Activated T-cell treated with anti-CD3 and anti-CD28 coated beads, Interleukin-2, amount 50 U/mL, for 48 hours (primary cell): Measurements from ENCODE around the gene AGAP1.

Source experiments
- DNase-seq, 2 experiments: peaks; one replicate each; pipeline ENCODE4 v3.0.0-alpha.2; 2020

The AGAP1 gene

DNA sequence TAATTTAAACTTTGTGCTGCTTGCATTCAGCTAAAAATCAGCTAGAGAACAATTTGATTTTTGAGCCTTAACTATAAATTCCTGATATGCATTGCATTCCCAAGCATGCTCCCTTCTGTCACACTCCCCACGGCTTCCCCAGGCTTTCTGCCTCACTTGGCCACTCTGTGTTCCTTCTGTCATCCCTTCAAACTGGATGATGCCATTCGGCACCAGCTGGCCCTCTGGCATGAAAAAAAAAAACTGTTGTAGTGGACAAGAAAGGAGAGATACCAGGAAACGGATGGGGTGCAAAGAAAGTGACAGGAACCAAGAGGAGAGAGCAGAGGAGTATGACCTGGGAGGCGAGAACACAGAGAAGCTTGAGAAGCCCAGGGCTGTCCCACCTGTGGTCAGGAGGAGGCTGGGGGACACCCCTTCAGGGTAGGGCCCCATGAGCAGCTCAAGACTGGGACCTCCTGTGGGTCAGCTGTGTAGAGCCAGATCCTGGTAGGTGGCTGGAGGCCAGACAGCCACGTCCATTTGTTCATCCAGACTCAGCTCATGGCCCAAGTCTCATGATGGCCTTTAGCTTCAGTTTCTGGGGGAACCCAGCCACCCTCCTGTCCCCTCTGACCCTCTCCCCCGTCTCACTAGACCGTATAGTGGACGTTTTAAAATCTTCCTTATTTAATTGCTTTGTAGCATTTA lies 462.6 kb downstream of the AGAP1 start:
- no peak for DNase-seq

DNA sequence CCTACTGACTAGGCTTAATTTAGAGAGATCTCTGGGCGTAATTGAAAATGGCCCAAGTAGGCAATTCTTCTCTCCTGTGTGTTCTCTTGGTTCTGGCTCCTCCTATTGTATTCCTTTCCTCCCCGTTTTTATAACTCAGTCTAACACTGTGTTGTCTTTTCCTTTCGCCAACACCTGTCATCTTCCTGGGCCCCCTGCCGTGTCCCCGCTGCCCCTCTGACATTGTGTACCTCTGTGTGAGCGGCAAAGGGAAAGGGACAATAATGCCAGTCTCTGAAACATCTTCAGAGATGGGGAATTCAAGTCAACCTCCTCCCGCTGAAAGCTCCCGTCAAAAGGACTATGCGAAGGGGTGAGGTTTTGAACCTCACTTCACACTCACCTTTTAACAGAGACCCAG lies 463.4 kb downstream of the AGAP1 start:
- DNase-seq: no peak

DNA sequence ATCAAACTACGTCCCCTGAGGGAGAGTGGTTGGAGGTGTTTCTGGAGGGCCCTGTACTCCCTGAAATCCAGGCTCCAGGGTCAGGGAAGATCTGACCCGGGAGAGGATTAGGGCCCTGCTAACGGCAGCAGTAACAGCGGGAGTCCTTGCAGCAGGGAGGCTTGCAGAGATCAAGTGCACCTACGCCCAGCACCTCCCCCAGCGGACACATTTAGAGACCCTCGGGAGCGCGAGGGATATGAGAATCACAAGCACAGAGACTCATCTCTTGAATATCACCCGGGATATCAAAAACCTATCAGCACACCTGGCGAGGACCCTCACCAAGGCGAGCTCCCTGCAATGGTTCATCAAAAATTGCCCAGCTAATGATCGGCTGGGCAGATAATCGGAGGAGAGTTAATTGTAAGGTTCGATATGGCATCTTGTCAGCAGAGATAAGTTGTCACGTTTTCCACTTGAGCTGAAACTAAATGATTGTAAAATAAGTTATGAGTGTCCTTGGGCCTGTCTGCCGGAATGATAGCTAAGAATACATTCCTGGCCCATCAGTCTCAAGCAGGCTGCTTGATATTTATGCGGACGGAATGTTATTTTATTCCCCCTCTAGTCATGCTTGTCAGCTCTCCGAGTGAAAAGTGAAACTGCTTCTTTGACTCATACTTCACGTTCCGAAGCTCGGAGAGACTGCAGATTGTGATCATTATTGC lies 464.5 kb downstream of the AGAP1 start:
- no peak for DNase-seq

DNA sequence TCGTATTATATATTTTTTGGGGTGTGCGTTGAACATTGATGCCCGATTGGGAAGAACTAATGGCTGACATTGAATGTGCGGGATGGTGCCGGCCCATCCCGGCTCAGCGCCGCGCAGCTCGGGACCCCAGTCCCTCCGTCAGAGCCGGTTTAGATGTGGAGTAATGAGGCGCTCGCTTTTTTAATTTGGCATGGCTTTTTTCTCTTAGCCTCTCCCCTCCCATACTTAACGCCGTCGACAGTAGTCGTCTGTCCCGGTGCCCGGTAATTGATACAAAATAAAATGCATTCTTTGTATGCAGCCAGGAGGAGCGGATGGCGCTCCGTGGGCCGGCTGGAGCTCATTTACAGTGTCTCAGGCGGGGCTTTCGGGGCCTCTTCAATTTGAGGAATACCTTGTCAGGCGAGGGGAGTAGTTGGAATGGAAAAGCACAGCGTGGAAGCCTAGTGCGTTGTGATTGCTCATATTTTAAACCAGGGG lies 465.1 kb downstream of the AGAP1 start:
- DNase-seq: no peak

- no peak for DNase-seq
These were observed 466.3 kb downstream of the AGAP1 start for GRCh38 chr2:235960011-235960715.

GRCh38 chr2:235960716-235961640 lies 467.1 kb downstream of the AGAP1 start:
- DNase-seq: no peak

- DNase-seq: no peak
These were observed 467.9 kb downstream of the AGAP1 start for GRCh38 chr2:235961711-235962110.

DNA sequence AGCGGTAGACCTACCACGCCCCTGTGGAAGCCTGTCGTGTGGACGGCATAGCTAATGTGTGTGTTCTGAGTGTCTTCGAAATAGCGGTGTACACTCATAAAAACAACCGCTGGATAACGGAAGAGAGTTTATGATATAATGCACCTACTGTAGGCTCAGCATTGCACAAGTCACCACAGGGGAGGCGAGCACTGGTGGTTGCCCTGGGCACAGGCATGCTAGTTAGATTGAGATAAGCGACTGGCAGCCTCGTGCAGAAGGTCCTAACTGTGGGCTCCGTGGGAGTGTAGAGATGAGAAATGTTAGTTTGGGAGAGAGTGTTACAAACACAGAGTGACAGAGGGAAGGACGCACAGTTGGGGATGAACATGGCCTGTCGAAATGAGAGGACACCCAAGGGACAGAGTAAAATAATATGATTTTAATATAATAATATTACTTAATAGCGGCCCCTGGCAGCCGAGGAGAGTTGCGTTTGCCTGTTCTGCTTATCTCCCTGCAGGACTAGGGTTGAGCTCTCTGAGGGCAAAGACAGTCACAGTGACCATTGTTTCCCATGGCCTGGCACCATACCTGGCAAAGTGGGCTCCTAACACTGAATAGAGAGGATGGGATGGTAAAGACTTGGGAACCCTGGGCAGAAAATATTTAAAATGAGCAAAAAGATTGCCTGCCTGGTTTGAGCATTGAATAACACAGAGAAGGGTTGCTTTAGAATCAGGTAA lies 470.2 kb downstream of the AGAP1 start:
- DNase-seq: no peak

GRCh38 chr2:235964787-235965390 lies 471.0 kb downstream of the AGAP1 start:
- DNase-seq: no peak

DNA sequence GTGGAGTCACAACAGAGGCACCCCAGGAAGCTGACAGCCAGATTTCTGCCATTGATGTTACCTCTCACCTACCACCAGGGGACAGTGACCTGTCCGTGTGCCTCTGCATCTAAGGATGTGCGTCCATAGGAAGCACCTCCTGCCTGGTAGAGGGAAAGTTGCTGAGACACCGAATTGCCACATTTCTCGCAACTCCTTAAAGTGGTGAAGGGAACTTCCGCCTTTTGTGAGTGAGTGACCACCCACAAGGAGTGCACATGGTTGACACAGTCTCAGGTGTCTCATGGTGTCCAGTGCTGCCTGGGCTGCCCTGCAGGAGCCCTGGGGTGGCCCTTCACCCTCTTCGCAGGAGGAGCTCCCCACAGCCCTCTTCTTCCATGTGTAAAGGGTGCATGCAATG lies 472.6 kb downstream of the AGAP1 start:
- DNase-seq: no peak

DNA sequence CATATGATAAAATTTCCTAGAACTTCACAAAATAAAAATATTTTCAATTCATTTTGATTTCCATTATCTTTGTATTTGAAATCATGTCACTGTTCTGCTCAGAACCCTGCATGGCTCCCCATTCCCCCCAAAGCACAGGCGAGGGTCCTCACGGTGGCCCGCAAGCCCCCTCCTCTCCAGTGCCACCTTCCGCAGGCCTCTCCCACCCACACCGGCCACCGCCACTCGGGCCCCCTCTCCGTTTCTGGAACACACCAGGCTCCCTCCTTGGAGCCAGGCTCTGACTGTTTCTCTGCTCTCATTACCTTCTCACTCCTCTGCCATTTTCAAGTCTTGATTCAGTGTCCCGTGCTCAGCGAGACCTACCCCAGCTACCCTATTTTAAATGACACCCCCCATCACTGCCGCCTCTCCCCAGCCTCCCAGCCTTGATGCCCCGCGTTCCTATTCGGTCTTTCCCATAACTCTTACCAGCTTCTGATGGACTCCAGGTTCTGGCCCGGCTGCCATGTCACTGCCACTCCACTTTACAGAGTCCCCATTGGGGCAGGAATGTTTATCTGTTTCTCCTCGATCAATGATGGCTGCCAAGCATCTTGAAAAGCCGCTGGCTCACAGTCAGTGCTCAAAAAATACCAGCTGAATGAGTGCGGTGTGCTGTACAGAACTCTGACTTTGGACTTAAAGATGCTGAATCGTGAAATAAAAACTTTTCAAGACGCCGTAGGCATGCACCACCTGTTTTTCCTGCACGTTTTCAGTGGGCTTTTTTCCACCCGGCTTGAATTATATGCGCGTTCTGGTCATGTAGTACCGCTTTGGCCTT lies 473.3 kb downstream of the AGAP1 start:
- DNase-seq: no peak

DNA sequence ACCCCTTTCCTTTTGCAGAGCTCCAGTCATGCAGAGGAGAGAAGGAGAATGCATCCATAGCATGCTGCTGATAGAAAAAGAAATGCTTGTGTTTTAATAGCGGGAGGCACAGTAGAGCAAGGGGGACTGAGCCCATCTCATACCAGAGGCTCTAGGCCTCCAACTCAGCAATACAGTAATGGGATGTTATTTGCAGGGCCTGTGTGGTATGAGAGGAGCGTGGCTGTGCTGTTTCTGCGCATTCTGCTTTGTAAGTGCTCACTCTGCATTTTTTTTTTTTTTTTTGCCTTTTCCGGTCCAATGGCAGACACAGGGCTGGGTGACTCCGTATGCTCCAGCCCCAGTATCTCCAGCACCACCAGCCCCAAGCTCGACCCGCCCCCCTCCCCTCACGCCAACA lies 474.3 kb downstream of the AGAP1 start:
- no peak for DNase-seq

GRCh38 chr2:235968616-235969324 lies 474.9 kb downstream of the AGAP1 start:
- DNase-seq: no peak

DNA sequence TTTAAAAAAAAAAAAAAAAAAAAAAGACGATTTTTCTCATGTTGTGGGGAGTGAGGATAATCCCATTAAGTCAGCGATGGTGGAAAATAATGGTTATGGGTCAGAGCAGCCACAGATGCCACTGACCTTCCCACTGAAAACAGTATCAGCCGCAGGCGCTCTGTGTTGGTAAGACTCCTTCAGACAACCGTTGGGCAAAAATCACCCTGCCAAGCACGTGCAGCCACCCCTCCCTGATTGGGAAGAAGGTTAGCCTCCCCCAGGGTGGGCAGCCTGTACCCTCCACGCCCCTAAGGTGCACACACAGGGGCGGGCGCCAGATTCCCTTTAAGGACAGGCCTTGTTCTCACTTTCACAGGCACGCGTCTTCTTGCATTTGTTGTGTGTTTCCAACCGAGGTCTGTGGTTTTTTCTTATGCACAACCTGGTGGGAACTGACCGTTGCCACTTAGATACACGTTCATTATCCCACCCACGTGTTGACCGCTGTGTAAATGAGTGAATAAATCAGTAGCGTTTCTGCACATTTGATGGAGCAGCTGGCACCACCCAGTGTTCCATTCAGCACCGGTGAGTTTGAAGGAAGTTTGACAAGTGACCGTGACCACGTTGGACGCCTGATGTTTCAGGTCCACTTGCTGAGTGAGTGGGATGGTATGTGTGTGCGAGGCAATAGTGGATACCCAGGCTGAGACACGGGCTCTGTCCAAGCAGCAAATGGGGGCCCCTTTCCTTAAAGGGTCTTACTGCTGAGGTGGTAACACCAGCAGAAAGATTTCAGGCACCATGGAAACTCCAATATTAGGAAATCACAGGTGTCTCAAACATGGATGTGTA lies 476.6 kb downstream of the AGAP1 start:
- DNase-seq: no peak

DNA sequence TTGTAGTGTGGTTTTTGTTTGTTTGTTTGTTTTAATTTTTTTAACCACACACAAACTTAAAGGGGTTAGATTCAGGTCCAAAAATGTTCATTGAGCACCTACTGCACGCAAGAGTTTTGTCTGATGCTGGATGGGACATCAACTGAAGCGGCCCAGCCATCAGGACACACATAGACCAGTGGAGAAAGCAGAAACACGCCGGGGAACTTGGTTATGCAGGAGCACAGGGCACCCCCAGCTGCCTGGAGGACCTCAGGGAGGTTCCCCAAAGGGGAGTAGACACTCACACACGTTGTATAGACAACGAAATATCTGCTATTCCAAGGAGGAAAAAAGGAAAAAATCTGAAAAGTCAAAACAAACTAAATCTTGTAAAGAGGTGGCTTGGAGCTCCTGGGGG lies 482.7 kb downstream of the AGAP1 start:
- DNase-seq: no peak

DNA sequence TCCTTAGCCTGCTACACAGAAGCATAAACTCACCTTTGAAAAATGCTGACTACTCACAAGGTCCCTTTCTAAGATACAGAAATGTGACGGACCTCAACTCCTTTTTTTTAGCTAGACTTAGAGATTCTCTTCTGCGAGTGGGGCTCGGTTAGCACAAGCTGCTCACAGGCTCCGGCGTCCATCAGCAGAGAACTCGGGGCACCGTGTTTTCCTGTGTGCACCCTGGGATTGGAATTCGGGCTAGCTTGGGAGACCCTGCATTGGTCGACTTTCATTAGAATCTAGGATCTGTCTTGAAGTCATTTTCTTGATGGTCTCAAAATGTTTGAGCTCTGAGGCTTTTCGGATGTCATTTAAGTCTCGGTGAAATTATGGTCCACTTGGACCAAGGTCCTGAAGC lies 483.1 kb downstream of the AGAP1 start:
- no peak for DNase-seq

DNA sequence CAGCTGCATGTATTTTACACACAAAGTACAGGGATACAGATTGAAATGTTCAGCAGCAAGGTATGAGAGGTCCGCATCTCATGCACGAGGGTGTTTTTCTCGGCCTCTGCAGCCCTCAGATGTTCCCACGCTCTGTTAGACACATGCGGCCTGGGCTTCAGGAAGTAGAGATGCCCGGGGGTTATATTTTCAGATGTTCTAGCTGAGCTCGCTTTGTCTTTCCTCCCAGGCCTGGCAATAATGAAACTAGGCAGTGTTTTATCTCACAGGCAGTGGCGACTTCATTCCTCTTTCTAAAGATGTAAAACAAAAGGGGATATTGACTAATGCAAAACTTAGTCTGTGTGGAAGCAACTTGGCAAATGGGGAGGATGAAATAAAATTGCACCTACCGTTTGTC lies 483.6 kb downstream of the AGAP1 start:
- no peak for DNase-seq

DNA sequence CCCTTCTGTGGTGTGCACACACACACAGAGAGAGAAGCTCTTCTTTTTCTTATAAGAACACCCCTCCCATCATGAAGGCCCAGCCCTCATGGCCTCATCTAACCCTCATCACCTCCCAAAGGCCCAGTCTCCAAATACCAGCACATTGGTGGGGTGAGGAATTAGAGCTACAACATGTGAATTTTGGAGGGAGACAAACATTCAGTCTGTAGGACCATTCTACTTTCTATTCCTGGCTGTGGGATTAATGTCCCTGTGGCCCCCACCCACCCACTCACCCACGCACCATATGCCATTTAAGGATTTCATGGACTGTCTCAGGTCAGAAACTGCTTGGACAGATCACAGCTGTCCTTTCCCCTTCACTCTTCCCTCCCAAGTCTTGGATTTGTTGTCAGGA lies 484.2 kb downstream of the AGAP1 start:
- no peak for DNase-seq

DNA sequence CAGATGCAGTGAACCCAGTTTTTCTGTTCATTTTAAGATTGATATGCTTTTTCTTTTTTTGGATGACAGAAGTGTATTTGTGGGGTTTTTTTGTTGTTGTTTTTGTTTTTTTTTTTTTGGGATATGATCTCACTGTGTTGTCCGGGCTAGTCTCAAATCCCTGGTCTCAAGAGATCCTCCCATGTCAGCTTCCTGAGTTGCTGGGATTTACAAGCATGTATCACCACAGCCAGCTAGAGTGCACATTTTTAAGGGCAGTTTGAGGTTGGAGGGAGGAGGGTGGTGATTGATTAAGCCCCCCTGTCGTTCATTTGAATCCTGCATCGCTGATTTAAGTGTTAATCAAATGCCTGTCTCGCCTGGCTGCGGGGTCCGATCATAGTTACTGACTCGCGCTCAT lies 485.2 kb downstream of the AGAP1 start:
- DNase-seq: no peak
